Measurements from ENCODE around the gene KRT79.

KRT79 gene

DNA sequence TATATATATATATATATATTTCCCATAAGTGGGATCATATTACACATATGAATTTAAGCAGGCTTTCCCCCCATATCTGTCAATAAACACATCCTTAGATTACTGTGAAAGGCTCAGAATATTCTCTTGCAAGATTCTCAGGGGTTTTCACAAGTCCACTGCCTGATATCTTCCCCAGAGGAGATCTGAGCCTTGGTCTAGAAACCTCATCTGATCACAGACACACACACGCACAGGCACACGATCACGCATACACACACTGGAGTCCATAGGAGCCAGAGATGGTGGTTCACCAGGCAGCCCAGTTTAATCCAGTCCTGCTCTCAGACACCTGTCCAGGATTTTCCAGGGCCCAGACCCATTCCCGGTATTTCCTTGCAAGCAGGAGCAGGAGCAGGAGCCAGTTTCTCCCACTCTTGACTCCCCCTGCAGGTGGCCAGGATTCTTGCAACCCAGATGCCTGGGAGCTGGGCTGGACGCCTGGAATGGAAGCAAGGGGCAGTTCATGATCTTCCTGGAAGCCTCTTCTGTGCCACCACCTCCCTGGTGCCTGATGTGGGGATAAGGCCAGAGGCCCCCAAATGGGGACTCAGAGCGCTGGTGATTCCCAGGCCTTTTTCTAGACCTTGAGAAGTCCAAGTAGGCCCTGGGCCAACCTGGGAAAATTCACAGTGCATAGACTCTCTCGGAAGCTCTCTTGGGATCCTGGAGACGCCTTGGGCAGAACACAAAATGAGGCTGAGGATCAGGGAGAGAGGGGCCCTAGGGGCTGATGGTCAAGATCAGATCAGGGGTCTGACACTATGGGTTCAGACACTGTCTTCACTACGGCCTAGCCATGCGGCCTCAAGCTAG, 31.2 kb upstream of the KRT79 start:
- TF ChIP-seq CTCF (IDR thresholded peaks at IDR 0.05) = peak; percentile 86

- no peak for TF ChIP-seq CTCF (IDR thresholded peaks at IDR 0.05)
Observed at GRCh38 chr12:52862023-52862422, 27.9 kb upstream of the KRT79 start.

DNA sequence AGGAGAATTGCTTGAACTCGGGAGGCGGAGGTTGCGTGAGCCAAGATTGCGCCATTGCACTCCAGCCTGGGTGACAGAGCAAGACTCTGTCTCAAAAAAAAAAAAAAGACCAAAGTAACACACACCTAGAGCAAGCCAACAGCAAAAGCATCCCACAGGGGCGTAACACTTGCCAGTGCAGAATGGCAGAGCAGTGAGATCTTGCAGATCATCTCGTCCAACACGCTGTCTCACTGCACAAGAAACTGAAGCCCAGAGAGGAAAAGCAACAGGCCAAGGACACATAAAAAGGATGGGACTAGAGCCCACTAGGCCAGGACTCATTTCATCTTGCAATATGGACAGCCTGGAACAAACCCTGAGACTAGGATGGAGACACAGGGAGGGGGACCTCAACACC, 27.4 kb upstream of the KRT79 start:
- no peak for TF ChIP-seq CTCF (IDR thresholded peaks at IDR 0.05)

DNA sequence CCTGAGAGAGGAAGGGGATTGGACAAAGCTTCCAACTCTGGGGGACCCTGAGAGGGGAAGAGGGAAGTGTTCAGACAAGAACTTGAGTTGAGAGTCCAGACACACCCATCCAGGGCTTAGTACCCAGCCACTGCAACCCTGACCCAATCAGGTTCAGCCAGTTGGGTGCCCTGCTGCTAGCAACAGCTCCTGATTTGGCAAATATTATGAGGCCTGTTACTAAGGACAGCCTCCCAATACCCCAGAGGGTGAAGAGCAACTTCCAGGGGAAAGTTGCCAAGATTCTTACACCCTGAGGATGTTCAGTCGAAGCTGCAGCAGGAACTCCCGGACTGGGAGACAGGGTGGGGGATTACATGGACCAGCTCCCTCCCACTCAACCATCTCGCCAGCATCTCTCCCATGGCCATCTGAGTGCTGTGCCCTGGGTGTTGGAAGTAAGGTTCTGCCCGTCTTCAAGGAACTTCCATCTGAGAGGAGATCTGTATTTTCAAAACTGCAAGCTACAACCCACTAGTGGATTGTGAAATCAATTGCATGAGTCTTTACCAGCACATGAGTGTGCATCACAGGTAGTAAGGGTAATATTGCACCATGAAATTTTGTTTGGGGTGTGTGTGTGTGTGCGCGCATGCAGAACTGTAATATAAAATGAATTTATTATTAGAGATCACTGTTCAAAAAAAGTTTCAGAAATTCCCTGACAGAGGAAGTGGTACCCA, 26.2 kb upstream of the KRT79 start:
- no peak for TF ChIP-seq CTCF (IDR thresholded peaks at IDR 0.05)

DNA sequence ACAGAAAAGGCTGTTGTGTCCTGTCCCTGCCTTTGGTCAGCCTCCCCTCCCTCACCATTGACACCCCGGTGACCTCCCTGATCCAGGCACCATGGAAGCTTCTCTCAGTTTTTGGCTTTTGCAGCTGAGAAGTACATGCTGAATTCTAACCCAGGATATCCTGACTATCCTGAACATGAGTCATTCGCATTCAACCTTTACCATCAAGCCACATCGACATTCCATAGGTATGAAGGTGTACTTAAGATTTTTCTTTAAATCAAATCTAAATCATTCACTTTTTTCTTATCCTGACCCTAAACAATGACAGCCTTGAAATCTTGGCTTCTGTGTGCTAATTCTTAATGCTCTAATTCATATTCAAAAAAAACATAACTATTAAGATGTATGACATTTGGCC, 23.4 kb upstream of the KRT79 start:
- TF ChIP-seq CTCF (IDR thresholded peaks at IDR 0.05) = no peak

DNA sequence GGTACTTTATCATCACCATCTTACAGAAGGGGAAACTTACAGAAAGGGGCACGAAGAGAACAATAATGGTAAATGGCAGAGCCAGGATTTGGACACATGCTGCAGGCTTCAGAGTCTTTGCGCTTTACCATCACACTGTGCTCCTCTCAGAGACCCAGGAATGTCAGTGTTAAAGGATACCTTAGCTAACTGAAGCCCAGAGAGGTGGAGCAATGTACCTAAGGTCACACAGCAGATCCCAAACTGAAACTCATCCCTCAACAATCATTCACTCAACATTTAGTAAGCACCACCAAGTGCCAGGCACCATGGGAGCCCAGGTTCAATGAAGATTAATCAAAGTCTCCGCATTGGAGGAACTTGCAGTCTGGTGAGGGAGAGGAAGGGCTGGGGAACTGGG, 22.7 kb upstream of the KRT79 start:
- no peak for TF ChIP-seq CTCF (IDR thresholded peaks at IDR 0.05)

DNA sequence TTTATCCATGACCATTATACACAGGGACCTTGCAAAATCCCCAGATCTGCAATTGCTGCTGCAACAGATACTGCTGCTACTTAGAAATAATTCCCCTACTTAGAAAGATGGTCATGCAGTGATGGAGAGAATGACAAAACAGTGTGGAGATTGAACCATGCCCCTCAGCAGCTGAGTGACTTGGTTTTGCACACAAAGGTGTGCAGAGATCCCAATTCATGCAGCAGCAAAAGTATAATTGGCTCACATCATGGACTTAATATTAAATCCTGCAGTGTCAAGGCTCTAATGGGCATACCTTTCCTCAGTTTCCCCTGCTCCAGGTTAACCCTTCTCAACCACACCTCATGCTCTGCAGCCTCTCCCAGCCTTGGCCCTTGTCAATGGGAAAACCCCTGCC, 17.7 kb upstream of the KRT79 start:
- TF ChIP-seq CTCF (IDR thresholded peaks at IDR 0.05) = no peak
